Measurements from ENCODE around the gene SERPINB6.

SERPINB6 gene

GRCh38 chr6:2959909-2960719, 11.3 kb downstream of the SERPINB6 start:
- DNase-seq: peak; percentile 71
- peak overlapping the region; percentile 6 for H3K27ac ChIP-seq
- H3K27me3 ChIP-seq (replicated peaks): no peaks in the 10 kb centered on the region
- no peak overlapping the region for H3K4me3 ChIP-seq (ENCODE audit: low read depth, low read length)
- H3K36me3 ChIP-seq (replicated peaks): peaks cover 8% of the 10 kb centered on the region
- in situ Hi-C loops (cut with HindIII; ENCODE audit: low pct_ligation_motif_present, low sequenced_read_pairs): no loop called here
- no peak for TF ChIP-seq CTCF (IDR thresholded peaks at IDR 0.05; ENCODE audit: low read depth, low read length, missing control alignments)

DNA sequence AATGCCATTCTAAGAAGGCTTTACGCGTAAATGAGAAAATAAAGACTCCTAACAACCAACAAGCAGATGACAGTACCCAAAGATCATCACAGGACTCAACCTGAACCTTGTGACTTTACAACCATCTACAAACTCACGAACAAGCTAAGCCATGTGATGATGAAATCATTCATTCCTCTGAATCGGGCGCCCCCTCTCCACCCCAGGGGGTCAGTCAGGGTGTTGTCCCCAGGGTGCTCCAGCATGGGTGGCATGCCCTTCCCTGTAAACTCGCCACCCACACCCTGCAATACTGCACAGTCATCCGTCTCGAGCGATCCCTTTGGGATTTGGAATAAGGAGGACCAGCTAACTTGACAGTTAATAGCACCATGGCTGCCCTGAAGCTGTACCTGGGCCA, 12.6 kb downstream of the SERPINB6 start:
- in situ Hi-C loops (cut with HindIII; ENCODE audit: low pct_ligation_motif_present, low sequenced_read_pairs): no loop called here
- H3K27me3 ChIP-seq (replicated peaks): no peaks in the 10 kb centered on the region
- no peak overlapping the region for H3K27ac ChIP-seq
- H3K4me3 ChIP-seq (ENCODE audit: low read depth, low read length): no peak overlapping the region
- no peak for DNase-seq
- H3K36me3 ChIP-seq (replicated peaks): peaks cover 10% of the 10 kb centered on the region
- no peak for TF ChIP-seq CTCF (IDR thresholded peaks at IDR 0.05; ENCODE audit: low read depth, low read length, missing control alignments)

GRCh38 chr6:2958331-2958711, 13.0 kb downstream of the SERPINB6 start:
- Histone ChIP-seq H3K27me3 (replicated peaks) (no peaks in the 10 kb centered on the region), H3K4me3 (ENCODE audit: low read depth, low read length) (no peak overlapping the region), H3K36me3 (replicated peaks) (peaks cover 10% of the 10 kb centered on the region), H3K27ac (no peak overlapping the region)
- in situ Hi-C loops (cut with HindIII; ENCODE audit: low pct_ligation_motif_present, low sequenced_read_pairs): no loop called here
- no peak for TF ChIP-seq CTCF (IDR thresholded peaks at IDR 0.05; ENCODE audit: low read depth, low read length, missing control alignments)
- no peak for DNase-seq

DNA sequence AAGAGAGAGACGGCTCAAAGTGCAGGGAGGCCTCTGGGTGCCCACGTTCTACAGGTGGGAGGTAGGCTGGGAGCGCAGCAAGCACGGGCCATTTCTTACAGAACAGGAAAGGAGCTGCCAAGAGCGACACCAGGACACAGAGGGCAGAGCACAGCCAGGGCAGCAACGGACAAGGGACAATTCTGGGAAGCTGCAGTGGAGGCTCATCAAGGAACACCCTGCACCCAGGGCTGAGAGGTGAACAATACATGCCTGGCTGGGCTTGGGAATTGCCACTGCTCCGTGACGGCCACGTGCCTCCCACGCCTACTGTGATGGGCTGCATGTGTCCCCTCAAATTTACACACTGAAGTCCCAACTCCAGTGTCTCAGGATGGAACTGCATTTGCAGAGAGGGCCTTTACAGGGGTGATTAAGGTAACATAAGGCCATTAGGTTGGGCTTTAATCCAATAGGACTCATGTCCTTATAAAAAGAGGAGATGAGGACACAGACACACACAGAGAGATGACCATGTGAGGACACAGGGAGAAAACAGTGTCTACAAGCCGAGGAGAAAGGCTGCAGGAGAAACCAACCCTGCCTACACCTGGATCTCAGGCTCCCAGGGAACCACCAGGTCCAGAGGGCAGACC, 13.6 kb downstream of the SERPINB6 start:
- in situ Hi-C loops (cut with HindIII; ENCODE audit: low pct_ligation_motif_present, low sequenced_read_pairs): no loop called here
- TF ChIP-seq CTCF (IDR thresholded peaks at IDR 0.05; ENCODE audit: low read depth, low read length, missing control alignments): no peak
- peaks cover 10% of the 10 kb centered on the region for H3K36me3 ChIP-seq (replicated peaks)
- no peak overlapping the region for H3K4me3 ChIP-seq (ENCODE audit: low read depth, low read length)
- no peak for DNase-seq
- no peaks in the 10 kb centered on the region for H3K27me3 ChIP-seq (replicated peaks)
- H3K27ac ChIP-seq: no peak overlapping the region

GRCh38 chr6:2956930-2957685, 14.3 kb downstream of the SERPINB6 start:
- H3K27ac ChIP-seq: no peak overlapping the region
- DNase-seq: no peak
- peaks cover 10% of the 10 kb centered on the region for H3K36me3 ChIP-seq (replicated peaks)

More at GRCh38 chr6:2956930-2957685, 14.3 kb downstream of the SERPINB6 start:
- no peak for TF ChIP-seq CTCF (IDR thresholded peaks at IDR 0.05; ENCODE audit: low read depth, low read length, missing control alignments)
- Histone ChIP-seq H3K4me3 (ENCODE audit: low read depth, low read length) (no peak overlapping the region), H3K27me3 (replicated peaks) (no peaks in the 10 kb centered on the region)
- in situ Hi-C loops (cut with HindIII; ENCODE audit: low pct_ligation_motif_present, low sequenced_read_pairs): no loop called here

All from brain microvascular endothelial cell (primary cell).